ENCODE measurements around the gene C15orf61.

Gene C15orf61

GRCh38 chr15:67505675-67506572 is 15.0 kb upstream of the C15orf61 start:
- H3K18ac ChIP-seq (ENCODE audit: low read length): no peak overlapping the region
- H2BK5ac ChIP-seq (ENCODE audit: low read length): no peak overlapping the region
- H3K9me3 ChIP-seq (replicated peaks in 1 of 2; ENCODE audit: control insufficient read depth in 2 of 2, insufficient read depth in 1 of 2, low read depth in 1 of 2, low read length in 2 of 2): no peaks in the 10 kb centered on the region
- H2BK15ac ChIP-seq (ENCODE audit: low read length): no peak overlapping the region
- no peaks in the 10 kb centered on the region for H3K36me3 ChIP-seq (replicated peaks in 1 of 2; ENCODE audit: control insufficient read depth in 2 of 2, insufficient read depth in 2 of 2, low read length in 2 of 2)
- no peak overlapping the region for H2AFZ ChIP-seq (ENCODE audit: low read length)
- DNase-seq (ENCODE audit: low spot score): no peak
- H3K79me1 ChIP-seq (ENCODE audit: low read depth, low read length): no peaks in the 10 kb centered on the region
- no peak overlapping the region for H4K91ac ChIP-seq (ENCODE audit: low read depth, low read length, poor library complexity)
- H4K8ac ChIP-seq (ENCODE audit: low read depth, low read length): no peak overlapping the region
- no CpG with 5 or more reads among the region's 5 CpGs for WGBS, 2 donors (ENCODE audit: extremely low coverage in 2 of 2, insufficient read length in 2 of 2, insufficient replicate concordance in 1 of 2)
- H3K4me3 ChIP-seq (ENCODE audit: low read length in 2 of 2): no peak overlapping the region
- H3K27ac ChIP-seq (replicated peaks; ENCODE audit: low read length): no peak overlapping the region
- no peak overlapping the region for H2BK12ac ChIP-seq (ENCODE audit: low read length)
- peaks cover 3 to 5% of the 10 kb centered on the region in 2 donors for H3K4me1 ChIP-seq (ENCODE audit: control insufficient read depth in 2 of 2, insufficient read depth in 1 of 2, low read depth in 1 of 2, low read length in 2 of 2)
- H3K14ac ChIP-seq (ENCODE audit: low read length): no peak overlapping the region
- H2BK120ac ChIP-seq (ENCODE audit: low read depth, low read length): no peak overlapping the region
- no peak overlapping the region for H3K9ac ChIP-seq (ENCODE audit: low read depth, low read length, poor library complexity)
- no peak overlapping the region for H3K4me2 ChIP-seq (ENCODE audit: insufficient read depth, low read length, poor library complexity, severe bottlenecking)
- H2AK5ac ChIP-seq (ENCODE audit: low read depth, low read length): no peak overlapping the region
- H3K23ac ChIP-seq (ENCODE audit: low read depth, low read length, poor library complexity): no peak overlapping the region
- H3K4ac ChIP-seq (ENCODE audit: low read length): no peak overlapping the region
- H3K27me3 ChIP-seq (ENCODE audit: control insufficient read depth in 3 of 3, insufficient read depth in 3 of 3, low read depth in 1 of 3, low read length in 3 of 3): no peaks in the 10 kb centered on the region

- no peaks in the 10 kb centered on the region for H3K79me1 ChIP-seq (ENCODE audit: low read depth, low read length)
- H3K27ac ChIP-seq (replicated peaks; ENCODE audit: low read length): no peak overlapping the region
- no peak overlapping the region for H3K4ac ChIP-seq (ENCODE audit: low read length)
- no peak overlapping the region for H2BK5ac ChIP-seq (ENCODE audit: low read length)
- H3K9ac ChIP-seq (ENCODE audit: low read depth, low read length, poor library complexity): no peak overlapping the region
- no peak overlapping the region for H2AK5ac ChIP-seq (ENCODE audit: low read depth, low read length)
- no peak overlapping the region for H4K91ac ChIP-seq (ENCODE audit: low read depth, low read length, poor library complexity)
- H3K14ac ChIP-seq (ENCODE audit: low read length): no peak overlapping the region
- H2BK120ac ChIP-seq (ENCODE audit: low read depth, low read length): no peak overlapping the region
- H3K23ac ChIP-seq (ENCODE audit: low read depth, low read length, poor library complexity): no peak overlapping the region
- no peaks in the 10 kb centered on the region for H3K9me3 ChIP-seq (replicated peaks in 1 of 2; ENCODE audit: control insufficient read depth in 2 of 2, insufficient read depth in 1 of 2, low read depth in 1 of 2, low read length in 2 of 2)
- H3K36me3 ChIP-seq (replicated peaks in 1 of 2; ENCODE audit: control insufficient read depth in 2 of 2, insufficient read depth in 2 of 2, low read length in 2 of 2): no peaks in the 10 kb centered on the region
- H3K18ac ChIP-seq (ENCODE audit: low read length): no peak overlapping the region
- no peak overlapping the region for H2AFZ ChIP-seq (ENCODE audit: low read length)
- WGBS, 2 donors (ENCODE audit: extremely low coverage in 2 of 2, insufficient read length in 2 of 2, insufficient replicate concordance in 1 of 2): no CpG with 5 or more reads among the region's 11 CpGs
- H3K4me2 ChIP-seq (ENCODE audit: insufficient read depth, low read length, poor library complexity, severe bottlenecking): no peak overlapping the region
- no peak overlapping the region for H2BK15ac ChIP-seq (ENCODE audit: low read length)
- DNase-seq (ENCODE audit: low spot score): no peak
- no peak overlapping the region for H3K4me3 ChIP-seq (ENCODE audit: low read length in 2 of 2)
- no peaks in the 10 kb centered on the region for H3K27me3 ChIP-seq (ENCODE audit: control insufficient read depth in 3 of 3, insufficient read depth in 3 of 3, low read depth in 1 of 3, low read length in 3 of 3)
- H2BK12ac ChIP-seq (ENCODE audit: low read length): no peak overlapping the region
- H4K8ac ChIP-seq (ENCODE audit: low read depth, low read length): no peak overlapping the region
- H3K4me1 ChIP-seq (ENCODE audit: control insufficient read depth in 2 of 2, insufficient read depth in 1 of 2, low read depth in 1 of 2, low read length in 2 of 2): peaks cover 0 to 1% of the 10 kb centered on the region in 2 donors
These were observed 13.9 kb upstream of the C15orf61 start for GRCh38 chr15:67506775-67507747.

- Histone ChIP-seq H3K27ac (replicated peaks; ENCODE audit: low read length) (no peak overlapping the region), H2AK5ac (ENCODE audit: low read depth, low read length) (no peak overlapping the region), H3K18ac (ENCODE audit: low read length) (no peak overlapping the region), H3K4me3 (ENCODE audit: low read length in 2 of 2) (no peak overlapping the region), H3K4ac (ENCODE audit: low read length) (no peak overlapping the region), H3K4me1 (ENCODE audit: control insufficient read depth in 2 of 2, insufficient read depth in 1 of 2, low read depth in 1 of 2, low read length in 2 of 2) (no peaks in the 10 kb centered on the region), H3K79me1 (ENCODE audit: low read depth, low read length) (no peaks in the 10 kb centered on the region), H3K27me3 (ENCODE audit: control insufficient read depth in 3 of 3, insufficient read depth in 3 of 3, low read depth in 1 of 3, low read length in 3 of 3) (no peaks in the 10 kb centered on the region), H3K14ac (ENCODE audit: low read length) (no peak overlapping the region), H2BK5ac (ENCODE audit: low read length) (no peak overlapping the region), H4K91ac (ENCODE audit: low read depth, low read length, poor library complexity) (no peak overlapping the region), H2AFZ (ENCODE audit: low read length) (no peak overlapping the region), H4K8ac (ENCODE audit: low read depth, low read length) (no peak overlapping the region), H3K9me3 (replicated peaks in 1 of 2; ENCODE audit: control insufficient read depth in 2 of 2, insufficient read depth in 1 of 2, low read depth in 1 of 2, low read length in 2 of 2) (no peaks in the 10 kb centered on the region), H2BK120ac (ENCODE audit: low read depth, low read length) (no peak overlapping the region), H3K4me2 (ENCODE audit: insufficient read depth, low read length, poor library complexity, severe bottlenecking) (no peak overlapping the region), H2BK15ac (ENCODE audit: low read length) (no peak overlapping the region), H3K36me3 (replicated peaks in 1 of 2; ENCODE audit: control insufficient read depth in 2 of 2, insufficient read depth in 2 of 2, low read length in 2 of 2) (peaks cover 0 to 5% of the 10 kb centered on the region in 2 donors), H3K9ac (ENCODE audit: low read depth, low read length, poor library complexity) (no peak overlapping the region), H2BK12ac (ENCODE audit: low read length) (no peak overlapping the region), H3K23ac (ENCODE audit: low read depth, low read length, poor library complexity) (no peak overlapping the region)
- no peak for DNase-seq (ENCODE audit: low spot score)
- WGBS, 2 donors (ENCODE audit: extremely low coverage in 2 of 2, insufficient read length in 2 of 2, insufficient replicate concordance in 1 of 2): no CpG with 5 or more reads among the region's 3 CpGs
These were observed 12.5 kb upstream of the C15orf61 start for GRCh38 chr15:67508407-67508806.

GRCh38 chr15:67509918-67510317 is 11.0 kb upstream of the C15orf61 start:
- Histone ChIP-seq H3K4ac (ENCODE audit: low read length) (no peak overlapping the region), H3K23ac (ENCODE audit: low read depth, low read length, poor library complexity) (no peak overlapping the region), H2BK12ac (ENCODE audit: low read length) (no peak overlapping the region), H4K8ac (ENCODE audit: low read depth, low read length) (no peak overlapping the region), H3K9ac (ENCODE audit: low read depth, low read length, poor library complexity) (no peak overlapping the region), H3K4me2 (ENCODE audit: insufficient read depth, low read length, poor library complexity, severe bottlenecking) (no peak overlapping the region), H3K14ac (ENCODE audit: low read length) (no peak overlapping the region), H3K4me3 (ENCODE audit: low read length in 2 of 2) (no peak overlapping the region), H3K9me3 (replicated peaks in 1 of 2; ENCODE audit: control insufficient read depth in 2 of 2, insufficient read depth in 1 of 2, low read depth in 1 of 2, low read length in 2 of 2) (no peaks in the 10 kb centered on the region), H3K79me1 (ENCODE audit: low read depth, low read length) (no peaks in the 10 kb centered on the region), H2AFZ (ENCODE audit: low read length) (no peak overlapping the region), H3K27me3 (ENCODE audit: control insufficient read depth in 3 of 3, insufficient read depth in 3 of 3, low read depth in 1 of 3, low read length in 3 of 3) (no peaks in the 10 kb centered on the region), H2AK5ac (ENCODE audit: low read depth, low read length) (no peak overlapping the region), H4K91ac (ENCODE audit: low read depth, low read length, poor library complexity) (no peak overlapping the region), H3K36me3 (replicated peaks in 1 of 2; ENCODE audit: control insufficient read depth in 2 of 2, insufficient read depth in 2 of 2, low read length in 2 of 2) (peaks cover 0 to 9% of the 10 kb centered on the region in 2 donors), H3K27ac (replicated peaks; ENCODE audit: low read length) (no peak overlapping the region), H2BK5ac (ENCODE audit: low read length) (no peak overlapping the region), H3K18ac (ENCODE audit: low read length) (peak overlapping the region; percentile 54), H2BK15ac (ENCODE audit: low read length) (no peak overlapping the region), H3K4me1 (ENCODE audit: control insufficient read depth in 2 of 2, insufficient read depth in 1 of 2, low read depth in 1 of 2, low read length in 2 of 2) (no peaks in the 10 kb centered on the region), H2BK120ac (ENCODE audit: low read depth, low read length) (no peak overlapping the region)
- no CpG with 5 or more reads among the region's 4 CpGs for WGBS, 2 donors (ENCODE audit: extremely low coverage in 2 of 2, insufficient read length in 2 of 2, insufficient replicate concordance in 1 of 2)
- DNase-seq (ENCODE audit: low spot score): no peak
